Stimulated activated naive CD4-positive, alpha-beta T cell treated with Interleukin-2 at 50 U/mL for 16 hours (primary cell): ENCODE measurements around the gene MAP1LC3B2.

Experiments
- DNase-seq: peaks from one replicate; lab custom pipeline; 2025; lab: John Stamatoyannopoulos, UW

The MAP1LC3B2 gene

GRCh38 chr12:116538076-116538591, 21.0 kb upstream of the MAP1LC3B2 start:
- DNase-seq = no peak

- no peak for DNase-seq
These were observed 20.4 kb upstream of the MAP1LC3B2 start for GRCh38 chr12:116538682-116539305.

- DNase-seq = no peak
These were observed 19.8 kb upstream of the MAP1LC3B2 start for GRCh38 chr12:116539361-116539771.

DNA sequence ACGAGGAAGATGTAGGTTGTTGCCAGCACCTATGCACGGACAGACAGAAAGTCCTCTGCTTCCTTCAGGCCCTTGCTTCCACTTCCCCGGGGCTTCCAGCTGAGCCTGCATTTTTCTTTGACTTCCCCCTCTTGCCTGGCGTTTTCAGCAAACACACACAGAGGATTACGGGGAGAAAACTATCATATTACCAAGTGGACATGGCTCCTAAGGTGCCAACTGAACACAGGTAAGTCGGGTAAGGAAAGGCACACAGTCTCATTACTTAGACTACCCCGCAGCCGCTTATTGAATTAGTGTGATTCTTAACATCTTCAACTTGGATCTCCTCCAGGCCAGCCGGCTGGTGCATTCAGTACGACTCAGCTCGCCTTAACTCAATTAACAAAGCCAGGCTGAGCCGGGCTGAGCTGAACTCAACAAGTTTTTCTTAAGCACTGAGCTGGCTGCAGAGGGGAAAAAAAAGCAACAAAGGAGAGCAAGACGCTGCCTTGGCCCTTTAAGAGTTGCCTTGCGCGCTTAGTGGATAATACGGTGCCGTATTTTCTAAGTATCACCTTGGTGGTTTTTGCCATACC, 19.2 kb upstream of the MAP1LC3B2 start:
- no peak for DNase-seq

DNA sequence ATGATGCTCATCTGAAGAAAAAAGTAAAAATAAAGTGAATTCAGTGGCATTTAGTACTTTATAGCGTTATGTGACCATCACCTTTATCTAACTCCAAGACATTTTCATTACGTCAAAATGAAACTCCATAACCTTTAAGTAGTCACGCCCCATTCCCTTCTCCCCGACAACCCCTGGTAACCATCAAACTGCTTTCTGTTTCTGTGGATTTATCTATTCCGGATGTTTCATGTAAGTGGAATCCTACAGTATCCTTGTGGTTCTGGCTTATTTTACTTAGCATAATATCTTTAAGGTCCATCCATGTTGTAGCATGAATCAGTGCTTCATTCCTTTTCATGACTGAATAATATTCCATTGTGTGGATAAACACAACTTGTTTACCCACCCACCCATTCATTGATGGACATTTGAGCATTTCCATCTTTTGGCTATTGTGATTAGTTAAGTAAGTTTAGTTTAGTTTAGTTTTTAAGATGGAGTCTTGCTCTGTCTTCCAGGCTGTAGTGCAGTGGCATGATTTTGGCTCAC, 18.5 kb upstream of the MAP1LC3B2 start:
- no peak for DNase-seq

DNA sequence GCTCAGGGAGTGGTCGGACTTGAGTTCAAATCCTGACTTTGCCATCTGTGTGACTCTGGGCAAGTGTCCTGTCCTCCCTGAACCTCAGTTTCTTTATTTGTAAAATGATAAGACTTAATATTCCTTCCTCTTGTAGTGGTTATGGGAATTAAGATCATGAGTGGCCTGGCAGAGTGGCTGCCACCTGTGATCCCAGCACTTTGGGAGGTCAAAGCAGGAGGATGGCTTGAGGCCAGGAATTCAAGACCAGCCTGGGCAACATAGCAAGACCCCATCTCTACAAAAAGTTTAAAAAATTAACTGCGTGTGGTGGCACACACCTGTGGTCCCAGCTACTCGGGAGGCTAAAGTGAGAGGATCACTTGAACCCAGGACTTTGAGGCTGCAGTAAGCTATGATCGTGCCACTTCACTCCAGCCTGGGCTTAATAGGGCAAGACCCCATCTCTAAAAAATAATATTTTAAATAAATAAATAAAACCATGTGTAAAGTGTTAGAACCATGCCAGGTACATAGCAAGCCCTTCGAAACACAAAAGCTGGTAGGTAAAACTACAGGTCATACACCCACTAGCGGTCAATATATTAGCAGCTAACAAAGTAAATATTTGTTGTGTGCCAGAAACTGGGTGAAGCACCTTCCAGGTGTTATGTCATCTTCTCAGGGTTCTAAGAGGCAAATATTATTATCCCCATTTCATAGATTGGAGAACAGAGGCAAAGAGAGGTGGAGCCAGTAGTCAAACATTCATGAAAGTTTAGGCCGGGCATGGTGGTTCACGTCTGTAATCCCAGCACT, 17.4 kb upstream of the MAP1LC3B2 start:
- DNase-seq = no peak

DNA sequence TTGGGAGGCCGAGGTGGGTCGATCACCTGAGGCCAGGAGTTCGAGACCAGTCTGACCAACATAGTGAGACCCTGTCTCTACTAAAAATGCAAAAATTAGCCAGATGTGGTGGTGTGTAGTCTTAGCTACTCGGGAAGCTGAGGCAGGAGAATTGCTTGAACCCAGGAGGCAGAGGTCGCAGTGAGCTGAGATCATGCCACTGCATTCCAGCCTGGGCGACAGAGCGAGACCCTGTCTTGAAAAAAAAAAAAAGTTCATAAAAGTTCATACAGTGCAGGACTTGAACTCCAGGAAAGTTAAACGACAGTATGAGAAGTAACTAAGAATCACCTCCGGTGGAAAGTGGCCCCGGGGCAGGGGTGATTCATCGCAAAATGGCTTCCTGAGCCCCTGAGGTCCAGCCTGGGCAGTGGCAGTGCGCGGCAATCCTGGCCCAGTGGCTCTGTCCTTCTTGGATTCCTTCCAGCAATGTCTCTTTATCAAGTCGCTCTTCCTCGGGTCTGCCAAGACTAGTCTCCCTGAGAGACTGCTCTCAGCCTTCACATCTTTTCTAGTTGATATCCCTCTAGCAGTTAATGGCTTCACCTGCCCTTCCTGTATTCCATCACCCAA, 16.7 kb upstream of the MAP1LC3B2 start:
- no peak for DNase-seq

GRCh38 chr12:116544656-116545055, 14.5 kb upstream of the MAP1LC3B2 start:
- no peak for DNase-seq

DNA sequence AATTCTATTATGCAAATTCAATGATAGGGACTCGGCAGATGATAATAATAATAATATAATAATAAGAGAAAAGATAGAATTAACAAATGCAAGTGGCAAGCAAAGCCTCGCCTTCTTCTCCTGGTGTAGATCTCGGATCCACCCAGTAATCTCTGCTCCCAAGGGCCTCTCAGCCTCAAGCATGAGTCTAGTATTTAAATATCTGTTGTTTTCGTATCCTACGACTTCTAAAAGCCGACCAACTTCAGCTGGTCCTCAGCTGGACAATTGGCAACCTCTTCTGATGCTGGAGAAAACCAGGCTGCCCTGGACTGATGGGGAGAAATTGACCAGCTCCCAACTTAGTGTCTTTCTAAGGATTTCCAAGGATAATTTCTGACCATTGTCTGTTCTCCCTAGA, 14.0 kb upstream of the MAP1LC3B2 start:
- DNase-seq = no peak

GRCh38 chr12:116545936-116546335, 13.2 kb upstream of the MAP1LC3B2 start:
- no peak for DNase-seq

DNA sequence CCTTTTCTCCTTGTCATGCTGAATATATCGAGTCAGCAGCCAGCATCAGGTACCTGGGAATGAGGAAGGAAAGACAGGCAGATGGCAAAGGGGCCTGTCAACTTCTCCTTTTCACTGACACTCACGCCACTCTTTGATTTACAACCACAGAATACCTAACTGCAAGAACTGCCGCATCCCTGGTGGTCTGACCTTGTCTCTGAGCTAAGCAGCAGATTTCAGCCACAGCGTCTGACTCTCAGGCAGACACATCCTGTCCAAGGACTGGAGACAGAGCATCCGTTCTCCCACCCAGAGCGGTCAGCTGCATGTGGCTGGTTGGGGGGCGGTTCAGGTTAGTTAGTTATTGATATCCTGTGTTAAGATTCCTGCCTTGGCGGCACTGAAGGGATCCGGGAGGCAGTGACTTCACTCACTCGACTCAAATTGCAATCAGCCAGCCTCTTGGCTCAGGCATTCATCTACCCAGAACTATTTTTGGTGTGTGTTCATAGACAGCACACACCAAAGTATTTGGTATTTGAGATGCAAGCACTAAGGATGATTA, 11.2 kb upstream of the MAP1LC3B2 start:
- DNase-seq = no peak

- no peak for DNase-seq
These were observed 9.2 kb upstream of the MAP1LC3B2 start for GRCh38 chr12:116549993-116550392.

DNA sequence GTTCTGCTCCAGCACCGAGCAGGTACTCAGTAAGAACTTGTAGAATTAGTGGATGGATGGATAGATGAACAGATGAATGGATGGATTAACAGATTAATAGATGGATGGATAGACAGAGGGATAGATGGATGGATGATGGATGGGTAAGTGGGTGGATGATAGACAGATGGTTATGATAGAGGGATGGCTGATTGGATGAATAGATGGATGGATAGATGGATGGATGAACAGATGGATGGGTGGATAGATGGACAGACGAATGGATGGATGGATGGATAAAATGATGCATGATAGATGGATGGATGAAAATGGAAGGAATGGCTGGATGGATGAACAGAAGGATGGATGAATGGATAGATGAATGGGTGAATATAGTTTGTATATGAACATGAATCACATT, 8.0 kb upstream of the MAP1LC3B2 start:
- DNase-seq = no peak

GRCh38 chr12:116551619-116551951, 7.6 kb upstream of the MAP1LC3B2 start:
- DNase-seq = no peak

DNA sequence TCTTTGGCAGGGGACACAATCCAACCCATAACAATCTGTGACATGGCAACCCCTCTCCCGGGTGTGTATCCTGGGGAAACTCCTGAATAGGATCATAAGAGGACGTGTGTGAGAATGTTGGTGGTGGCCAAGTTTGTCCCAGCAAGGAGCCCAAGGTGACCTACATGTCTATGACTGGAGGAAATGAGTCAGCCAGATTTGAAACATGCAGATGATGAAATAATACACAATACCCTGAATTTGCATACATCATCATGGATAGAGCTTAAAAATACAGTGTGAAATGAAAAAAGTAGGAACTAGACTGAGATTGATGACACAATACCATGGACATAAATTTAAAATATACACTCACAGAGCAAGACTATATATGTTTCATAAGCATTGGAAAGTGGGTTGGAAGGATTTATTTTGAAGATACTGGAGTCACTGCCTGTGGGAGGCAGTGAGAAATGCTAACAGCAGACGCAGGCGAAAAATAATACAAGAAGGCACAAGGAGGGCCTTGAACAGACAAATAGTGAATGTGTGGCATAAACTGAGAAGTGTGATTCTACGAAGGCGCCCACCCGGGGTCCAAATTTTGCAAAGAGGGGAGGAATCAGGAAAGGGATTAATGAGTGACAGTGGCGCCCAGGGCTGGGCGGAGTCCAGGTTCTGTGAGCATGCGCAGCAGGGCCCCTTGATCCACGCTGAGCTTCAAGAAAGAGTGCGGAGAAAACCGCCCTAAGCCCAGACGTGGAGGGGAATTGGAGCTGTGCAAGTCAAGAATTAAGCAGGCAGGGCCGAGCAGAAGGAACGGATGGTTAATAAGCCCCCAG, 7.0 kb upstream of the MAP1LC3B2 start:
- no peak for DNase-seq

DNA sequence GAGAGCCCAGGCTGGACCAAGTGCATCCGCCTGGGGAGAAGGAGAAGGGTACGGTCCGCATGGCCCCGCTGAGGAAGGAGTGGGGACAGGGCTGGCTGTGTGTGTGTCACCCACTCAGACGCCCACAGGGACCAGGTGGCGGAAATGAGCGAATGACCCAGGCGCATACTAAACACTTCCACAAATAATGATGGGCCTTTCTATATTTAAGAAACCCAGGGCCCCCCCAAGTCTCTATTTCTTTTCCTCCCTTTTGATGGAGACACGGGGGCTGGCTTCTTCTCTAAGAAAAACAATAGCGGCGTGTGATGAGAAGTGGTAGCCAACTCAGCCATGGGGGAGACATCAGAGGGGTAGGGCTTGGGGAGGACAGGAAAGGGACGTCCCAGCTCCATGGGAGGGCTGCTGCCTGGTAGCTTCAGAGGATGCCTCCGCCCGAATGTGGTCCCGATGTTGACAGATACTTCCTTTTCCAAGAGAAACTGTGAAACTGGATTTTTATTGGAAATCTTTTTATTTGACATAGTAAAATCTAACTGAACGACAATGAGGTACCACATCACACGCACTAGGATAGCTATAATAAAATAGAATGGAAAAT, 6.3 kb upstream of the MAP1LC3B2 start:
- no peak for DNase-seq

DNA sequence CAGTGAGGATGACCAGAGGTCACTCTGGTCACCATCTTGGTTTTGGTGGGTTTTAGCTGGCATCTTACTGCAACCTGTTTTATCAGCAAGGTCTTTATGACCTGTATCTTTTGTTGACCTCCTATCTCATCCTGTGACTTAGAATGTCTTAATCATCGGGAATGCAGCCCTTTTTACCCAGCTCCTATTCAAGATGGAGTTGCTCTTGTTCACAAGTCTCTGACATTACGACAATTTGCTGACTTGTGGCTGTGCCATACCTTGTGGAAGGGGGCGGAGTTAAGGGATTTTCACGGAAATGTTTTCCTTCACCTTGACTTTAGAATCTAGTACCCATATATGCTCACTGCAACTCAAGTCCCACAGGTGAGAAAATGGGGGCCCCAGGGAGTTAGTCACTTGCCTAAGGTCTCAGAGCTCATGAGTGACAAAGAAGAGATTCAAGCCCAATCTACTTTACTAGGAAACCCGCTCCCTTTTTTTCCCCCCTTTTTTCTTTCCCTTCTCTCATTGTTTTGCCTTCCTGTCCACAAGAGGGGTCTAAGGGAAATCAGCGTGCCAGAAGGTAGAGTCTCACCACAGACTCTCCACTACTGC, 2.7 kb upstream of the MAP1LC3B2 start:
- no peak for DNase-seq

DNA sequence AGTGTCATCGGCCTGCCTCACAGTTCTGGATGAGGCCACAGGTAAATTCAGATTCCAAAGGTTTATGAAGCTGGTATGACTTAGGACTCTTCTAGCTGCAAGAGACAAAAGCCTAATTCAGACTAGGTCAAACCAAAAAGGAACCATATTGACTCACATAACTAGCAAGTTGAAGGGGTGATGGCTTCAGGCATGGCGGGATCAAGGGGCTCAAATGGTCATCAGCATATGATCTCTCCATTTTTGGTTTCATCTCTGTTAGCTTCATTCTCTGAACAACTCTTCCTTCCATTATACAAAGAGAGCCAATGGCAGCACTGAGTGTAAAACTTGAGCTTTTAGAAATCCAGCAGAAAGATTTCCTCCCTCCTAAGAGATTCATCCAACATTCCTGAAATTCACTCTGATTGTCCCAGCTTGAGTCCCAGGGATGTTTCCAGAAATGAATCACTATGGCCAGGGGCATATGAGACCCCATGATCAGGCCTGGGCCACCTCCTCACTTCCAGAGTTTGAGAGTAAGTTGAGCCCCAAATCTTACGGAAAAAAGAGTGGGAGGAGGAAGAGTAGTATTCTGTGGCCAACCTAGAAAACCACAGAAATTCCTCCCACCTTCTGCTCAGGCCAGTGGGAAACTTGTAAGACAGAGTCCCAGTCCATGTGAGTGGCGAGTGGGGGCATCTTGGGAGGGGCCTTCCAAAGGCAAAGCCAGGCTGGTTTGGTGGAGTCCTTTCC, 2.0 kb upstream of the MAP1LC3B2 start:
- no peak for DNase-seq

DNA sequence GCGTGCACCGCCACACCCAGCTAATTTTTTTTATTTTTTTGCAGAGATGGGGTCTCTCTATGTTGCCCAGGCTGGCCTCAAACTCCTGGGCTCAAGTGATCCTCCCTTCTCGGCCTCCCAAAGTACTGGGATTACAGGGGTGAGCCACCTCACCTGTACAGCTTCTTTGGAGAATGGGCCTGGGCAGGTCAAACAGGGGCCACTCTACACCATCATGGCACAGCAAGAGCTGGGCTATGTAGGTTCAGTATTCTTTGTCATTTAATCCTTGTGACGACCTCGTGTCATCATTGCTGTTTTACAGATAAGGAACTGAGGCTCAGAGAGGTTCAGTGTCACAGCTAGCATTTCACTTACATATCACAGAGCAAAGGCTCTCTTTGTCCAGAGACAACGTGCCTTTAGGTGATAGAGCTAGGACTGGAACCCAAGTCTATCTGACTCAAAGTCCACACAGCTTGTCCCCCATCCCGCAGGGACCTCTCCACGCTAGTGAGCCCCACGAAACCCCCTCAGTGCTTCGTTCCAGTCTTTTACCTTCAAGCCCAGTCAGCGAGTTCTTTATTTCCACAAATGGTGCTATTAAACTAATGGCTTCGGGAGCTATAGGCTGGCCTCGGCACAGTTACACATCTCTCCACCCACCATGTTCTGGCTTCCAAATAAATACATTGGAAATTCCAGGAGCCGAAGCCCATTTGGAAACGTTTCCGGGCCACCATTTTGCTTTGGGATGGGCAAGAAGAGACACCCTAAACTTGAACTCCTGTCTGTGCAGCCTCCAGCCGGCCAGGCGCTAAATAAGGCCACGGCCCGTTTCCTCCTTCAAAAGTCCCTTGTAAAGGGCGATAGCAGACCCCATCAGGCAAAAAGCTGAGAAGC, 660 bp upstream of the MAP1LC3B2 start:
- no peak for DNase-seq
